MM.1S (cell line): Measurements from ENCODE around the gene COL26A1.
"Not testable (repeated sequence)": the region's sequence is repeated elsewhere in the genome, so short reads cannot be mapped to it uniquely, and the experiment has no call there.

ENCODE experiments used
- DNase-seq: peaks from one replicate; pipeline ENCODE4 v3.0.0-alpha.2; 2015
- H2AFZ ChIP-seq: fragments of 300-600 bp; sonication (generic); 2 replicates; pipeline ENCODE4 v1.6.0; 2016; ENCODE audit warnings: antibody characterized with exemption, low read length
- H3F3A ChIP-seq: fragments of 300-600 bp; sonication (generic); 2 replicates; pipeline ENCODE4 v1.6.1; 2016; ENCODE audit warnings: mild to moderate bottlenecking, antibody characterized with exemption, low read length, moderate library complexity, mixed read lengths; ENCODE audit not compliant: insufficient read depth
- H3K27ac ChIP-seq: fragments of 300-600 bp; sonication (generic); 2 replicates; pipeline ENCODE4 v1.5.1; 2016; ENCODE audit warnings: mild to moderate bottlenecking, low read length
- H3K27me3 ChIP-seq: fragments of 300-600 bp; sonication (generic); replicated peaks from 2 replicates; pipeline ENCODE4 v1.6.0; 2016; ENCODE audit warnings: low read length; ENCODE audit not compliant: insufficient read depth
- H3K36me3 ChIP-seq: fragments of 300-600 bp; sonication (generic); replicated peaks from 2 replicates; pipeline ENCODE4 v1.6.1; 2016; ENCODE audit warnings: mild to moderate bottlenecking, low read length, mixed read lengths; ENCODE audit not compliant: insufficient read depth
- H3K4me1 ChIP-seq: fragments of 300-600 bp; sonication (generic); 2 replicates; pipeline ENCODE4 v1.6.1; 2016; ENCODE audit warnings: low read length, mixed read lengths
- H3K4me2 ChIP-seq: fragments of 300-600 bp; sonication (generic); 2 replicates; pipeline ENCODE4 v1.6.0; 2016; ENCODE audit warnings: low read depth, low read length
- H3K4me3 ChIP-seq: fragments of 300-600 bp; sonication (generic); 2 replicates; pipeline ENCODE4 v1.5.1; 2016; ENCODE audit warnings: low read length, mixed read lengths
- H3K79me2 ChIP-seq: fragments of 300-600 bp; sonication (generic); 2 replicates; pipeline ENCODE4 v1.6.1; 2016; ENCODE audit warnings: mixed run types, low read length, mixed read lengths
- H3K9ac ChIP-seq: fragments of 300-600 bp; sonication (generic); 2 replicates; pipeline ENCODE4 v1.6.1; 2016; ENCODE audit warnings: low read length, mixed read lengths
- H3K9me2 ChIP-seq: fragments of 300-600 bp; sonication (generic); replicated peaks from 2 replicates; pipeline ENCODE4 v1.6.1; 2016; ENCODE audit warnings: mild to moderate bottlenecking, low read length, mixed read lengths; ENCODE audit not compliant: insufficient read depth
- H3K9me3 ChIP-seq: fragments of 300-600 bp; sonication (generic); replicated peaks from 2 replicates; pipeline ENCODE4 v1.6.1; 2016; ENCODE audit warnings: mild to moderate bottlenecking, low read length, mixed read lengths; ENCODE audit not compliant: insufficient read depth
- H4K20me1 ChIP-seq: fragments of 300-600 bp; sonication (generic); 2 replicates; pipeline ENCODE4 v1.6.1; 2016; ENCODE audit warnings: mild to moderate bottlenecking, low read length, moderate library complexity, mixed read lengths; ENCODE audit not compliant: insufficient read depth
- EZH2 ChIP-seq: fragments of 300-600 bp; sonication (generic); optimal IDR thresholded peaks from 2 replicates; pipeline ENCODE3; 2017; ENCODE audit warnings: low read depth, mild to moderate bottlenecking, antibody characterized with exemption, low read length, mixed read lengths
- EZH2phosphoT487 ChIP-seq: fragments of 300-600 bp; sonication (generic); IDR thresholded peaks from 2 replicates; pipeline ENCODE4 v1.6.1; 2018; ENCODE audit warnings: antibody characterized with exemption, low read length
- TF ChIP-seq, protein P1 (sequence below): fragments of 300-600 bp; sonication (generic); IDR thresholded peaks from 2 replicates; pipeline ENCODE4 v1.5.1; 2016; ENCODE audit warnings: antibody characterized with exemption, low read length, mixed read lengths

The COL26A1 gene

DNA sequence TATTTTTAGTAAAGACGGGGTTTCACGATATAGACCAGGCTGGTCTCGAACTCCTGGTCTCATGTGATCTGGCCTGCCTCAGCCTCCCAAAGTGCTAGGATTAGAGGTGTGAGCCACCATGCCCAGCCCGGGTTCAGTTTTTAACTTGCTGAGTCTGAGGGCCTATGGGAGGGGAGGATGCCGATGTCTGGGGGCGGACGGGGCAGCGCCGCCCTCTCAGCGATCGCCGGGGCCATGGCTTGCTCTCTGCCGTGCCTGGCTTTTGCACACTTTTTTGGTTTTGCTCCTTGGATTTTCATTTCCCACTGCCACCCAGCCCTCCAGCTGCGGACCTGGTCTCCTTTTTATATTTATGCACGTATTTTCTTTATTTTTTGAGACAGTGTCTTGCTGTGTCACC is 15.2 kb upstream of the COL26A1 start:
- Histone ChIP-seq H3K79me2 (no peaks in the 10 kb centered on the region), H3K27ac (no peak overlapping the region), H3K9ac (no peak overlapping the region), H3K4me2 (no peak overlapping the region), H2AFZ (no peak overlapping the region), H3K36me3 (no peaks in the 10 kb centered on the region), H3F3A (no peaks in the 10 kb centered on the region), H3K9me3 (no peaks in the 10 kb centered on the region), H3K4me3 (no peak overlapping the region), H3K27me3 (peaks cover 66% of the 10 kb centered on the region), H3K9me2 (no peaks in the 10 kb centered on the region), H3K4me1 (no peaks in the 10 kb centered on the region), H4K20me1 (no peaks in the 10 kb centered on the region)
- TF ChIP-seq EZH2 (no peak), EZH2phosphoT487 (no peak)
- TF ChIP-seq, protein P1, sequence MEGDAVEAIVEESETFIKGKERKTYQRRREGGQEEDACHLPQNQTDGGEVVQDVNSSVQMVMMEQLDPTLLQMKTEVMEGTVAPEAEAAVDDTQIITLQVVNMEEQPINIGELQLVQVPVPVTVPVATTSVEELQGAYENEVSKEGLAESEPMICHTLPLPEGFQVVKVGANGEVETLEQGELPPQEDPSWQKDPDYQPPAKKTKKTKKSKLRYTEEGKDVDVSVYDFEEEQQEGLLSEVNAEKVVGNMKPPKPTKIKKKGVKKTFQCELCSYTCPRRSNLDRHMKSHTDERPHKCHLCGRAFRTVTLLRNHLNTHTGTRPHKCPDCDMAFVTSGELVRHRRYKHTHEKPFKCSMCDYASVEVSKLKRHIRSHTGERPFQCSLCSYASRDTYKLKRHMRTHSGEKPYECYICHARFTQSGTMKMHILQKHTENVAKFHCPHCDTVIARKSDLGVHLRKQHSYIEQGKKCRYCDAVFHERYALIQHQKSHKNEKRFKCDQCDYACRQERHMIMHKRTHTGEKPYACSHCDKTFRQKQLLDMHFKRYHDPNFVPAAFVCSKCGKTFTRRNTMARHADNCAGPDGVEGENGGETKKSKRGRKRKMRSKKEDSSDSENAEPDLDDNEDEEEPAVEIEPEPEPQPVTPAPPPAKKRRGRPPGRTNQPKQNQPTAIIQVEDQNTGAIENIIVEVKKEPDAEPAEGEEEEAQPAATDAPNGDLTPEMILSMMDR, result no peak
- no peak for DNase-seq

DNA sequence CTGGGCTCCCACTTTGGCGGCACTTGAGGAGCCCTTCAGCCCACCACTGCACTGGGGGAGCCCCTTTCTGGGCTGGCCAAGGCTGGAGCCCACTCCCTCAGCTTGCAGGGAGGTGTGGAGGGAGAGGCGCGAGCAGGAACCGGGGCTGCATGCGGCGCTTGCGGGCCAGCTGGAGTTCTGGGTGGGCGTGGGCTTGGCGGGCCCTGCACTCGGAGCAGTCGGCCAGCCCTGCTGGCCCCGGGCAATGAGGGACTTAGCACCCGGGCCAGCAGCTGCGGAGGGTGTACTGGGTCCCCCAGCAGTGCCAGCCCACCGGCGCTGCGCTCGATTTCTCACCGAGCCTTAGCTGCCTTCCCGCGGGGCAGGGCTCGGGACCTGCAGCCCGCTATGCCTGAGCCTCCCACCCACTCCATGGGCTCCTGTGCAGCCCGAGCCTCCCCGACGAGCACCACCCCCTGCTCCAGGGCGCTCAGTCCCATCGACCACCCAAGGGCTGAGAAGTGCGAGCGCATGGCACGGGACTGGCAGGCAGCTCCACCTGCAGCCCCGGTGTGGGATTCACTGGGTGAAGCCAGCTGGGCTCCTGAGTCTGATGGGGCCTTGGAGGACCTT is 14.1 kb upstream of the COL26A1 start:
- DNase-seq, result not testable (repeated sequence)

GRCh38 chr7:101349300-101349699 is 13.4 kb upstream of the COL26A1 start:
- not testable (repeated sequence) for H3K4me2 ChIP-seq, H3K9me2 ChIP-seq, H3K79me2 ChIP-seq, H3K4me3 ChIP-seq, DNase-seq, H3K27ac ChIP-seq, H3K9ac ChIP-seq, H4K20me1 ChIP-seq, H3F3A ChIP-seq, H2AFZ ChIP-seq, H3K4me1 ChIP-seq, H3K9me3 ChIP-seq, H3K36me3 ChIP-seq
- H3K27me3 ChIP-seq, result peaks cover 66% of the 10 kb centered on the region

More for the DNA sequence above, 14.1 kb upstream of the COL26A1 start:
- not testable (repeated sequence) for H3K9me3 ChIP-seq, H3K79me2 ChIP-seq, H3K9ac ChIP-seq, H3K27ac ChIP-seq, H3K36me3 ChIP-seq, H3F3A ChIP-seq, H3K4me2 ChIP-seq, H3K9me2 ChIP-seq, H3K4me3 ChIP-seq, H2AFZ ChIP-seq, H4K20me1 ChIP-seq, H3K4me1 ChIP-seq
- H3K27me3 ChIP-seq, result peaks cover 64% of the 10 kb centered on the region

DNA sequence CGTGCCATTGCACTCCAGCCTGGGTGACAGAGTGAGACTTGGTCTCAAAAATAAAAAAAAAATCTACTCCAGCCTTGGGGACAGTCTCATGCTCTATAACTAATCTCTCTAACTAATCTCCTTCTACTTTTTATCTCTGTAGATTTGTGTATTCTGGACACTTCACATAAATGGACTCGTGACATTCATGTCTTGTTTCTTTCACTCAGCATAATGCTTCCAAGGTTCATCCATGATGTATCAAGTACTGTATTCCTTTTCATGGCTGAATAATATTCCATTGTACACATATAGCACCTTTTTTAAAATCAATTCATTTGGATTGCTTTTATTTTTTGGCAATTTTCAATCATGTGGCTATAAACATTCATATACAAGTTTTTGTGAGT is 9.8 kb upstream of the COL26A1 start:
- peaks cover 68% of the 10 kb centered on the region for H3K27me3 ChIP-seq
- no peak overlapping the region for H3K4me2 ChIP-seq
- no peaks in the 10 kb centered on the region for H3K36me3 ChIP-seq
- H3K79me2 ChIP-seq, result no peaks in the 10 kb centered on the region
- H2AFZ ChIP-seq, result no peak overlapping the region
- H3F3A ChIP-seq, result no peaks in the 10 kb centered on the region
- H3K4me1 ChIP-seq, result no peaks in the 10 kb centered on the region
- no peak overlapping the region for H3K4me3 ChIP-seq
- no peaks in the 10 kb centered on the region for H3K9me2 ChIP-seq
- H3K27ac ChIP-seq, result no peak overlapping the region
- H3K9me3 ChIP-seq, result no peaks in the 10 kb centered on the region
- TF ChIP-seq, protein P1, result no peak
- TF ChIP-seq EZH2 (no peak), EZH2phosphoT487 (no peak)
- DNase-seq, result no peak
- H3K9ac ChIP-seq, result no peak overlapping the region
- no peaks in the 10 kb centered on the region for H4K20me1 ChIP-seq
